Large intestine (tissue), 3 donors: Measurements from ENCODE around the gene USP36. TPM values are rescaled to one million over a fixed set of nuclear protein-coding genes. Genes with fewer than 3 reads are reported as not detected.

Experiments
- DNase-seq, 2 donors: peaks; one replicate each; pipeline versions ENCODE4 v3.0.0 to v3.0.0-alpha.2; 2013
- H3K27ac ChIP-seq: one replicate; pipeline ENCODE4 v1.5.1; 2013; ENCODE audit warnings: low read length
- H3K27me3 ChIP-seq: 2 replicates; pipeline ENCODE4 v1.6.1; 2013; ENCODE audit warnings: low read length; ENCODE audit not compliant: control insufficient read depth, insufficient read depth
- H3K36me3 ChIP-seq: 2 replicates; pipeline ENCODE4 v1.6.1; 2013; ENCODE audit warnings: low read length; ENCODE audit not compliant: control insufficient read depth, insufficient read depth
- H3K4me1 ChIP-seq: one replicate; pipeline ENCODE4 v1.6.1; 2013; ENCODE audit warnings: low read length; ENCODE audit not compliant: control insufficient read depth, insufficient read depth
- H3K4me3 ChIP-seq: one replicate; pipeline ENCODE4 v1.5.1; 2013; ENCODE audit warnings: low read length
- H3K9me3 ChIP-seq: one replicate; pipeline ENCODE4 v1.6.1; 2013; ENCODE audit warnings: mild to moderate bottlenecking, low read depth, low read length, moderate library complexity; ENCODE audit not compliant: control insufficient read depth
- WGBS: methylation state at CpG from one replicate; pipeline ENCODE4 v1.1.5; 2013; ENCODE audit warnings: low lambda C conversion rate; ENCODE audit not compliant: insufficient coverage; 5-methylcytosine and 5-hydroxymethylcytosine counted together
- polyA plus RNA-seq: library from polyadenylated mRNA; unstranded; fragments of 120-200 nt; gene quantifications from one replicate; pipeline ENCODE4 v1.2.1, GENCODE V29; 2013

Gene USP36
- polyA plus RNA-seq, 1 donor, result 49.0 TPM

DNA sequence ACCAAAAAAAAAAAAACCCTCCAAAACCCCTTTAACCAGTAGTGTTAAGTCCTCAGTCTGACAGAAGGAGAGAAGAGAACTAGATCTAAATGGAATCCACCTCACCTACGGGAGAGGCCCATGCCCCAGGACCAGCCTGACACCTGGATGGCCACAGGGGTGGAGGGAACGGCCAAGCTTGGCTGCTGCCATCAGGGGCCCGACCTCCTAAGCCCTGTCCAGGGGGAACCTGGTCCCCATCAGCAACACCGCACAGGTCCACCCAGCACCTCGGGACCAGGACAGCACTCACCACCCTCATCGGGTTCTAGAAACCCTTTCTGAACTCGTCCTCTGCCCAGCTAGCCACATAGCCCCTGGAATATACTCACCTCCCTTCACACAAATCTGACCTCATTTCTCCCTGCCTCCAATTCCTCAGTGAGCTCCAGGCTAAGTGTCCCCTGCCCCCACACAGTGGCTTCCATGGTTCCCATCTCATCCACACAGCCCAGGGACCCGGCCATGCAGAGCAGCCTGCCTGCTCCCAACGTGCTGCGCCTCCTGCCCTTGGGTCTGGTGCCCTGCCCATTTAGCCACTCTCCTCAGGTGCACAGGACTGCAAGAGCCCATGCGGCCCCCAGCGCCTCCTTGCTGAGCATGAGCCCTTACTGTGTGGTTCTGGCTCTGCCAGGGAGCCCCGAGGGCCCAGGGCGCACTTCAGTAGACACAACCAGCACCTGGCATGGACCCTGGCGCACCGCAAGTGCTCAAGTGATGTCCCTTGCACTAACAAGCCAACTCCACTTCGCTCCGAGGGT, 40.3 kb downstream of the USP36 start:
- Histone ChIP-seq H3K36me3 (peaks cover 83% of the 10 kb centered on the region), H3K4me3 (no peak overlapping the region), H3K27me3 (no peaks in the 10 kb centered on the region), H3K4me1 (no peaks in the 10 kb centered on the region), H3K27ac (no peak overlapping the region), H3K9me3 (no peaks in the 10 kb centered on the region)
- no CpG with 5 or more reads among the region's 18 CpGs for WGBS
- no peak for DNase-seq

DNA sequence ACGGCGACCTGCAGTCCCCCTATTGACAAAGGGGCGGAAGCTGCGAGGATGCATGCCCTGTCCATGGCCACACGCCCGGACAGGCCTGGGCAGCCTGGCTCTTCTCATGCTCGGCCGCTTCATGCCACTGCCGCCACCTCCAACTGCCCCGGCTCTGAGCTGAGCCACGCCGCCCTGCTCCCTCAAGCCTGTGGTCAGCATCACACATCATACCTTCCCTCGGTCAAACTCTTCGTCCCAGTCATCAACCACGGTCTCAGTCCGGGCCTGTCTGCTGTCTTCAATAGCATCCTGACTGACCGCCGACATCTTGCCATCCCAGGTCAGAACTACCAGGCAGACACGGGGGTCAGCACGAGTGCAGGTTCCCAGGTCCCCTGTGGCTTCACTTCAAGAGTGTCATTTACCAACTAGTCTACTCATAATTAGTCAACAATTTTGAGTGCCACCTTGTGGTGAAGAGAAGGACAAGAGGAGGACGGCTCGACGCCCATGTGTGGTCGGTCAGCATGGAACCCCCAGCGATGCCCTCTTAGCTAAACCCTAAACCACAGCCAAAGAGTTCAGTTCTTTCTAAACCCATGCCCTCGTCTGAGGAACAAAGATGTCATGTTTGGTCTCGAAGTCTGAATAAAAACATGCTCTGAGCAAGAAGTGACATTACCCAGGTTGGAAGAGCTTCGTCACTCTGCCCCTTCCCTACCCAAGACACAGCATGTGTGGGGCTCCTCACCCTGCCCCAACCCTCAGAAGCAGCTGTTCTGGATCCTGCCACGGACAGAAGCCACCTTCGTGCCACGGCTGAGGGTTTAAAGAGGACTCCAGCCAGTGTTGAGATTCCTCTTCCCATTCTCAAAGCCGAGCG, 41.7 kb downstream of the USP36 start:
- H3K9me3 ChIP-seq, result no peaks in the 10 kb centered on the region
- WGBS, result no CpG with 5 or more reads among the region's 33 CpGs
- H3K27me3 ChIP-seq, result no peaks in the 10 kb centered on the region
- no peak overlapping the region for H3K4me3 ChIP-seq
- H3K36me3 ChIP-seq, result peaks cover 86% of the 10 kb centered on the region
- no peak for DNase-seq
- H3K4me1 ChIP-seq, result no peaks in the 10 kb centered on the region
- no peak overlapping the region for H3K27ac ChIP-seq

DNA sequence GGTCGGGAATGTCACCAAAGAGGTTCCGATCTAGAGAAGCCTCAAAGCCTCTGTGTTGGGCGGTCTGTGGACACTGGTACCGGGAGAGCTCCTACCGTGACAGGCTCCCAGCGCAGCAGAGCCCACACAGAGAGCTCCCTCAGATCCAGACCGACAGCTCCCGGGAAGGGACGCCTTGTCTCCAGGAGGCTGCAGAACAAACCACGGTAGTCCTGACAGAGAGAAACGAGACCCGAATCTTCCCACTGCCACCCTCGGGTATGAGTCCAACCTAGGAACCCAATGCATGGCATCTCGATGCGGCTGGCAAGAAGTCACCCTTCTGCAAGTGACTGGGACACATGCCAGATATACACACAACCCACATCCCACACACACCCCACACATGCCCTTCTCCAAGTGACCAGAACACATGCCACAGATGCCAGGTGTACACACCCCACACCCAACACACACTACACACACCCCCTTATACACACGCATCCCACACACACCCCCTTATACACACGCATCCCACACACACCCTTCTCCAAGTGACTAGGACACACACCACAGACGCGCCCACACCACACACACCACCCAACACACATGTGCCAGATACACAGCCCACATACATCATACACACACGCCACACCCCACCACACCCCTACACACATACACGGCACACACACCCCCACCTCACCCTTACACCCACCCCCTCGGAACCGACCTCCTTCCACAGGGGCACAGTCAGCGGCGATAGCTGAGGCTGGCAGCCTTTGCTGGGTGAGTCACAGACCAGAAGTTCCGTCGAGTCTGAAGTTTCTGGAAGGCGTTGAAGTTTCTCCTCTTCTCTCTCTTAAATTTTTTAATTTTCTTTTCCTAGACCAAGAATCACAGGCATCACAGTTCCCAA, 42.7 kb downstream of the USP36 start:
- no peak for DNase-seq
- Histone ChIP-seq H3K36me3 (peaks cover 86% of the 10 kb centered on the region), H3K9me3 (no peaks in the 10 kb centered on the region), H3K27me3 (no peaks in the 10 kb centered on the region), H3K27ac (no peak overlapping the region), H3K4me3 (no peak overlapping the region), H3K4me1 (no peaks in the 10 kb centered on the region)
- WGBS, result no CpG with 5 or more reads among the region's 28 CpGs

DNA sequence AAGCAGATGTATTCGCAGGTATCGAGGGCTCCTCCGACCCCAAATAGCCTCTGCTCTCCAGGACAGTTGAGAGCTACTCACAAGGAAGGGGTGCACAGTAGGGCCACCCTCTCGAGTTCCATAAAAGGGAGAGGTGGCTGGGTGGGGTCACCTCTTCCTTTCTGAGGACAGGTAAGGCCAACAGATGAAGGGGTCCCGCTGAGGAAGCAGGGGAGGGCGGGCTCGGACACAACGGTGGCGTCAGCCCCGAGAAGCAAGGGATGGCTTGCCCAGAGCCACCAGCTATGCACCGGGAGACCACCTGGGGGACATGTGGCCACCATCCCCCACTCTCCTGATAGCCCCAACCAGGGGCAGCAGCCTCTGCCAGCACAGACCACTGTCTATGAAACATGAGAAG, 43.4 kb downstream of the USP36 start:
- H3K4me3 ChIP-seq, result no peak overlapping the region
- no CpG with 5 or more reads among the region's 11 CpGs for WGBS
- no peaks in the 10 kb centered on the region for H3K9me3 ChIP-seq
- no peak overlapping the region for H3K27ac ChIP-seq
- no peak for DNase-seq
- no peaks in the 10 kb centered on the region for H3K4me1 ChIP-seq
- H3K27me3 ChIP-seq, result no peaks in the 10 kb centered on the region
- H3K36me3 ChIP-seq, result peaks cover 80% of the 10 kb centered on the region

DNA sequence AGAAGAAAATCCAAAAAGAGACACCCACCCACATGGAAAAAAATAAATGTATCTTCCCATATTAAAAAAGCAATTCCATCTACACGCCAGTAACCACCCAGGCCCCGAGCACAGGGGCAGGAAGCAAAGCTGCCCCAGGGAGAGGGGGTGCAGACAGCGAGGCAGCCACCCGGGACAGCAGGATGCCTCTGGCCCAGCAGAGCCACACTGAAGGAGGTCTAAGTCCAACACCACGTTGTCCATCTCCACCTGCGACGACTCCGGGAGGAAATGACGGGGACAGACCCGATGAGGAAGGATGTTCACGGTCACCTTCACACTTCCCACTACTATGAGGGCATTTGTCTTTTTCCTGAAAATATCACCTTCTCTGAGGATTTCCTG, 44.1 kb downstream of the USP36 start:
- Histone ChIP-seq H3K27me3 (no peaks in the 10 kb centered on the region), H3K4me3 (no peak overlapping the region), H3K4me1 (no peaks in the 10 kb centered on the region), H3K27ac (no peak overlapping the region), H3K9me3 (no peaks in the 10 kb centered on the region), H3K36me3 (peaks cover 77% of the 10 kb centered on the region)
- no peak for DNase-seq
- no CpG with 5 or more reads among the region's 11 CpGs for WGBS

DNA sequence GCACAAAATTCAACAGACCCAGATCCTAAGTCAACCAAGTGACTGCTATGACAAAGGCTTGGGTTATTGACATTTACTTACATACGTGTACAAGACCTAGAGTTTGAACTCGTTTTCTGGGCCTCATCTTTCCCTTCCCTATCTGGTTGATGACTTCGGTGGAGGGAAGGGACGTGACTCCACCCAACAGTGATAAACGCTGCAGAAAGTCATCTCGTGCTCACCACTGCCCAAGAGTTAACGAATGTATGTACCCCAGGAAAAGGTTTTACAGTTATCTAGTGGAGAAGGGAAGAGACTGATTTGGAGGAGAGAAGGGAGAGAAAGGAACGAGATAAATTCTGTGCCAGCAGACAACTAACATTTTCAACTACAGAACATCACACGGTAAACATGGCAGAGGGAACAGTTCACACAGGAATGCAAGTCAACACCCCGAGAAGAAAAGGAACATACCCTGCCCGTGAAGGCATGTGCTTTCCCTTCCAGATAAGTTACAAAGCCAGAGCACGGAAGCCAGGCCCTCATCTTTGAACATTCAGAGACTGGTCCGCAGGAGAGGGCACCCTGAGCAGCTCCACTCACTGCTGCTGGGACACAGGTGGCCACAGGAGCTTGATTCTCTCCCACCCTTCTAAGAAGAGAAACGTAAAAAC, 44.6 kb downstream of the USP36 start:
- DNase-seq, result no peak
- peaks cover 73% of the 10 kb centered on the region for H3K36me3 ChIP-seq
- H3K9me3 ChIP-seq, result no peaks in the 10 kb centered on the region
- WGBS, result 90% methylated on average over 2 of the region's 14 CpGs
- no peaks in the 10 kb centered on the region for H3K4me1 ChIP-seq
- H3K4me3 ChIP-seq, result no peak overlapping the region
- no peaks in the 10 kb centered on the region for H3K27me3 ChIP-seq
- no peak overlapping the region for H3K27ac ChIP-seq

DNA sequence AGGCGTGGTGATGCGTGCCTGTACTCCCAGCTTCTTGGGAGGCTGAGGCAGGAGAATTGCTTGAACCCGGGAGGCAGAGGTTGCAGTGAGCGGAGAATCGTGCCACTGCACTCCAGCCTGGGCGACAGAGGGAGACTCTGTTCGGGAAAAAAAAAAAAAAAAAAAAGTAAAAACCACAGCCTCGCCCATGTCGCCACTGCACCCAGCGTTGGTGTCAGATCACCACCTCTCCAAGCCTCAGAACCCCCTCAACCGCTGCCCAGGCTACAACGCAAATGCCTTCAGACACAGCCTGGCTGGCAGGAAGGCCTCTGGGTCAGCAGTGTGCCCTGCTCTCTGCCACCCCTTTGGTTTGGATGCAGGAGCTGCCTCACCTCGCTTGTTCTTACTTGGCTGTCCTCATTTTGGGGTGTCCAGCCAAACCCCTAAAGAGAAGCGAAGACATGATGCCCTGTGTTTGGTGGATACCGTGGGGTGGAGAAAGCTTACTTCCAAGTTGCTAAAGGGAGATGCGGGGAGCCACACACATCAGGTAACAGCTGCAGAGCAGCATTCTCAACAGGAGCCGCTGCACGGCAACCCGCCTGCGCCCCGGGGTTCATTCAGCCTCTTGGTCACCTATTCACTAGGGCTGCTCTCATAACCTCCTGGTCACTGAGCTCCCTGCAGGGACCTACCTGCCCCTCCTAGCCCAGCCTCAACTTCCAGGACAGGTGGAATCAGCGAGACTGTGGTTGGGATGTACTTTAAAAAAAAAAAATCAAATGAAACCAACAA, 45.6 kb downstream of the USP36 start:
- no CpG with 5 or more reads among the region's 22 CpGs for WGBS
- no peak overlapping the region for H3K27ac ChIP-seq
- no peaks in the 10 kb centered on the region for H3K4me1 ChIP-seq
- H3K4me3 ChIP-seq, result no peak overlapping the region
- no peak for DNase-seq
- no peaks in the 10 kb centered on the region for H3K27me3 ChIP-seq
- no peaks in the 10 kb centered on the region for H3K9me3 ChIP-seq
- H3K36me3 ChIP-seq, result peaks cover 66% of the 10 kb centered on the region

DNA sequence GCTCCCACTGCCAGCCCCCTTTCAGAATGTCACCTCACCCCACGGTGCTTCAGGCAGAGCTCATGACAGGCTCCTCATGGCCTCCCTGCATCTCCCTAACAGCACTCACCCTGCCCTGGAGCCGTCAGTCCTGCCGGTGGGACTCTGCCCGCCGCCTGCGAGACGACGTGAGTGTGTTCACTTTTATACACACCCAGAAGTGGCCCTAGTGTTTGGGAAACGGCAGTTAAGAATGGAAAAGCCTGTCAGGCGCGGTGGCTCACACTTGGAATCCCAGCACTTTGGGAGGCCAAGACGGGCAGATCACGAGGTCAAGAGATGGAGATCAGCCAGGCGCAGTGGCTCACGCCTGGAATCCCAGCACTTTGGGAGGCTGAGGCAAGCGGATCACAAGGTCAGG, 46.2 kb downstream of the USP36 start:
- no peak overlapping the region for H3K4me3 ChIP-seq
- H3K27ac ChIP-seq, result no peak overlapping the region
- DNase-seq, result no peak
- H3K4me1 ChIP-seq, result no peaks in the 10 kb centered on the region
- no CpG with 5 or more reads among the region's 16 CpGs for WGBS
- H3K36me3 ChIP-seq, result peaks cover 60% of the 10 kb centered on the region
- no peaks in the 10 kb centered on the region for H3K27me3 ChIP-seq
- no peaks in the 10 kb centered on the region for H3K9me3 ChIP-seq

DNA sequence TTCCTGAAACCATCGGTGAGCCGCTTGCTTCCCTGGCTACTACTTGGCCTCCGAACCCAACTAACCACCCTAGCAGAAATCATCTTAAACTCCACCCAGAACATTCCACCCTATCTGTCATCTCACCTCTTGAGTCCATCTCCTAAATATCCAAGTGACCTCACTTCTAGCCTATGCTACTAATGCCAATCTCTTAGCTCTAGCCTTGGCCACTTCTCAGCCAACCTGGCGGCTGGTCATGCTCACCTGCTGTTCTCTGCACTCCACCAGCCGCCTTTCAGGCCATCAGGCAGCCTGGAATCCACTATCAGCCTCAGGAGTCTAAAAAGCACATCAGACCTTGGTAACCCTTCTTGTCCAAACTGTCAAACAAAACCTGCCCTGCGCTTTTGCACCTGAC, 46.6 kb downstream of the USP36 start:
- peaks cover 58% of the 10 kb centered on the region for H3K36me3 ChIP-seq
- no peaks in the 10 kb centered on the region for H3K4me1 ChIP-seq
- no CpG with 5 or more reads among the region's 6 CpGs for WGBS

More for the DNA sequence above, 46.6 kb downstream of the USP36 start:
- DNase-seq, result no peak
- no peaks in the 10 kb centered on the region for H3K27me3 ChIP-seq
- no peaks in the 10 kb centered on the region for H3K9me3 ChIP-seq
- H3K27ac ChIP-seq, result no peak overlapping the region
- H3K4me3 ChIP-seq, result no peak overlapping the region
